GM18951 (cell line): Measurements from ENCODE around the gene SLC18B1.

Experiments
- POLR2A ChIP-seq: IDR thresholded peaks from 4 replicates; pipeline ENCODE4 v1.6.1; 2011; ENCODE audit warnings: mild to moderate bottlenecking; ENCODE audit not compliant: insufficient read length, insufficient read depth; ENCODE audit errors: extremely low read depth
- in situ Hi-C: fragments of 300-500 bp; cut with MboI; formaldehyde crosslinking; loops from one replicate; pipeline ENCODE4 v1.12.0; 2022; ENCODE audit warnings: low sequenced_read_pairs, mixed read lengths, inconsistent platforms; ENCODE audit not compliant: unreplicated experiment

SLC18B1 gene

DNA sequence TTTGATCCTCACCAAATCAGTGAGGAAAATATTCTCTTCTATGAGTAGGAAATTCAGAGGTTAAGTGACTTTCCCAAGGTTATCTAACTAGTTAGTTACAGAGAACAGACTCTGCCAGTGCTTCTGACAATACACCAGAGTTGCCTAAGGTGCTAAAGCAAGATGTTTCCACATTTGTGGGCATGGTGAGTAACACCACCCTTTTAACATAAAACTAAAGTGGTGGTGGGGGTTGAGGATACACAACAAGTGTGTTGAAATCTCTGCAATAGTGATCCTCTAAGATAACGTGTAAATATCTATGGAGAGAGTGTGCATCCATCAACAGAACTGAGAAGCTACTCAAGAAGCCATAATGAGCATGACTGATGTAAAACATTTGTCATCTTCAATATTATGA is 52.4 kb downstream of the SLC18B1 start:
- TF ChIP-seq POLR2A = no peak
- in situ Hi-C loops = no loop called here

DNA sequence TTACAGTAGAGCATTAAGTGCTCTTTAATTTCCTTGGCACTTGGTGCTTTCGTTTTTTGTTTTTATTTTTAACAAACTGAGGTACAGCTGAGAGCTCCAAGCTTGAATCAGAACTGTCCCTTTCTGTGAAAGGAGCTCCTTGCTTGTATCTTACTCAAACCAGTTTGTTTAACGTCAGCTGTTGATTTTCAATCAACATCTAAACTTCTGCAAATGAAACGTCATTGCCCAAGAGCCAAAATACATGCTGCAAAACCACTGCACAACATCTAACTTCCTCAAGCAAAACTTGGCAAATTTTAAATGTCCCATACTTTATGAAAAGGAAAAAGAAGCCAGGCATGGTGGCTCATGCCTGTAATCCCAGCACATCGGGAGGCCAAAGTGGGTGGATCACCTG is 55.9 kb downstream of the SLC18B1 start:
- no peak for TF ChIP-seq POLR2A
- in situ Hi-C loops = no loop called here

DNA sequence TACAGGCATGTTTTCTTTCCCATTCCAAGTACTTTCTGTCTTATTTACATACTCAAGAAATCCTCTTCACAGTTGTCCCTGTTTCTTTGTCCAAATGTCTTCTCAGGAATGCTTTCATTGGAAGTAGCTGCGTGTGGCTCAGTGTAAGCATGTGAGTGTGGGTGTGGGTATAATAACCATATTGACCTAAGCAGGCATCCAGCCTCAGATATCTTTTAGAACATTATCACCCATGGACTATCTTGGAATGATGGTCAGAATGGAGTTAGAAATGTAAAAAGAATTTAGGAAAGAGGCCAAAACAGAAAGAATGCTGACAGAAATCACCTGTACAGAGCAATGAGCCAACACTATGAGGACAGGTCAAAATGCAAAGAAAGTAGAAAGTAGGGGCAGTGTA is 57.2 kb downstream of the SLC18B1 start:
- no peak for TF ChIP-seq POLR2A
- in situ Hi-C loops = no loop called here

DNA sequence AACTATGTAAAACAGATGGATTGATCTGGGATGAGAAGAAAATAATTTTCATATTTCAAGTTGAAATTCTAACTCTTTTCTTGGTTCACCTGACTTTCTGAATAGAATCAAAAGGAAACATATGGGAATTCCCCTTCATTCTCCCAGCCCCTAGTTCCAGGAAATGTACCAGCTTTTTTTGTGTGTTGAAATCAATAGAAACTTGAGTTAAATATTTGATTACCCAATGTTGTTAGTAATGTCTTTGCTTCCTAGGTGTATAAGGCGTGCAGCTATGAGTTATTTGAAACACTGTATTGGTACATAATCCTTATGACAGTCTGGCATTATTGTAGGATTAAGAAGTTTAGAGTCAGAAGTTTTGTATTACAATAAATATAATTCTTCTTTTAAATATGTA is 62.2 kb downstream of the SLC18B1 start:
- in situ Hi-C loops = no loop called here
- TF ChIP-seq POLR2A = no peak

DNA sequence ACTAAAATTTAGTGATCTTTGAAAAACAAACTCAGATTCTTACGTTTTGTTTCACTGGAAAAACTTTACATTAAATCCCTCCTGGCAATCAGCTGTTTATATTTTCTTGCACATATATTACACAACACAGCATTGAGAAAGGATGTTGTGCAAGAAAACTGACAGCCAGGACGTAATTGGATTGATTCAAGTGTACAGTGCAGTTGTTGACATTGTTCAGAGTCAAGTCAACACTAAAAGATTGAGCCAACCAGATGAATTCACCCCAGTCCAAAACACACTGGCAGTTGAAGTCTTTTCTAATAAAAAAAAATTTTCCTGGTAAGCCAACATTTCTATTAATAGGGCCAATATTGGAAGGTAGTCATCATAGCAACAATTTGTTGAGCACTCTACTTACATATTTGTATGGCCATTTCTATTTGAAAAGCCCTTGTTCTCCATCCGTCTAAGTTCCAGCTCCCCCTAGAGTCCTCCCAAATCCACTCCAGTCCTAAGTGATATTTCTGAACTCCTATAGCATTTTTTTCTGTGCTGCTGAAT is 63.7 kb downstream of the SLC18B1 start:
- TF ChIP-seq POLR2A = no peak
- in situ Hi-C loops = no loop called here

DNA sequence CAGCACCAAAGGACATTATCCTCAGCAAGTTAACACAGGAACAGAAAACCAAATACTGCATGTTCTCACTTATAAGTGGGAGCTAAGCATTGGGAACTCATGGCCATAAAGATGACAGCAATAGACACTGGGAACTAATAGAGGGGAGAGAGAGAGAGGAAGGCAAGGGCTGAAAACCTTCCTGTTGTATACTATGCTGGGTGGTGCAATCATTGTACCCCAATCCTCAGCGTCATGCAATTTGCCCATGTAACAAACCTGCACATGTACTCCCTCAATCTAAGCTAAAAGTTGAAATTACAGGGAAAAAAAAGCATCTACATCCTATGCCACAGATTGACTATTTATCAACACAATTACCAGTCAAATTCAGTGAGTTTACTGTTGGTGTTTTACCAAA is 64.6 kb downstream of the SLC18B1 start:
- TF ChIP-seq POLR2A = no peak
- in situ Hi-C loops = no loop called here

DNA sequence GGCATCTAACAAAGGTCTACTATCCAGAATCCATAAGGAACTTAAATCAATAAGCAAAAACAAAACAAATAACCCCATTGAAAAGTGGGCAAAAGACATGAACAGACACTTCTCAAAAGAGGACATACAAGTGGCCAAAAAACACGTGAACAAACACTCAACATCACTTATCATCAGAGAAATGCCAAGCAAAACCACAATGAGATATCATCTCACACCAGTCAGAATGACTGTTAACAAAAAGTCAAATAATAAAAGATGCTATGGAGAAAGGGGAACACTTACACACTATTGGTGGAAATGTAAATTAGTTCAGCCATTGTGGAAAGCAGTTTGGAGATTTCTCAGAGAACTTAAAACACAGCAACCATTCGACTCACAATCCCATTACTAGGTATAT is 65.2 kb downstream of the SLC18B1 start:
- TF ChIP-seq POLR2A = no peak
- in situ Hi-C loops = no loop called here

DNA sequence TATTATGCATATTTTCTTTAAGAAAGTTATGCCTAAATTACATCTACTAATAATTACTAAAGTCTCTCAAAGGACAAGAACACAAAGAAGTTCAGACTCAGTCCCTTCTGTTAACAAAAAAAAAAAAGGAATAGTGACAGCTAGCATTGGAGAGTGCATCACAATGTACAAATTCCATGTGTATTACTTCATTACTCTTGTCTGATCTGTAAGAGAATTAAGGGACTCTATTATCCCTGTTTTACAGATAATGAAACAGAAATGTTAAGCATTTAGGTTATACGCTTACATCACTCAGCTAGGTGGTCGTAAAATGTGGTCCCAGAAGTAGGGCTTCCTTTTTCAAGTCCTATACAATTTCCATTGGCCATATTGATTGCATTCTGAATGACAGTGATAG is 67.4 kb downstream of the SLC18B1 start:
- in situ Hi-C loops = no loop called here
- no peak for TF ChIP-seq POLR2A

DNA sequence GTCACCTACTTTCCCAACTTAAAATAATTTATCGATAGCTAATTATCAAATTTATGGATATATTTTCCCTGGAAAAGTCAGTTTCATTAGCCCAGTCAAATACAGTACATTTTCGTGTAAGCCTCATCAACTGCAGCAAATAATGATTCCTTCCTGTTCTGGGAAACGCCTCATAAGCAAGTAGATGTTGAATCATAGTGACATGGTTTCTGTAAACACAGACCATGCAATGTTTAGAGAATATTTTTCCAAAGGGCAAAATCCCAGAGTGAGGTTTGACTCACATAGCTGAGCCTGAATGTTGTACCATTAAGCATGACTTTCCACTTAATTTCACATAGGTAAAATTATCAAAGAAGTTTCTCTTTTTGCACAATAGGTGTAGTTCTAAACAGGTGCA is 67.9 kb downstream of the SLC18B1 start:
- in situ Hi-C loops = no loop called here
- no peak for TF ChIP-seq POLR2A

DNA sequence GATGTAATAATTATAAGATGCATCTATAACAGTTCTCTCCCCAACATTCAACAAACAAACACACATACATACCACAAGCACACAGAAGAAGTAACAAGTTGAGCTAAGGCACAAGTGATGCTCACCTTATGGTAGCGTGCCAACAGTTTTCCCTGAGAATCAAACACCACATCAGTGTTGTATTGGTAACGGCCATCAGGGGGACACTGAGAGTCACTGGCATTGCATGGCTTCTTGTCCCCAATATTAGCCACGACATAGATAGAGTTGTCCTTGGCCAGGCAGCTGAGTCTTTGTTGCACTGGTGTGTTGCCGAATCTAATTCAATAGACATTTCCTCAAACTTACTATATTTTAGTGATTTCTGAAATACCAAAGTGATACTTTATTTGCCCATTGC is 69.8 kb downstream of the SLC18B1 start:
- in situ Hi-C loops = no loop called here
- no peak for TF ChIP-seq POLR2A

DNA sequence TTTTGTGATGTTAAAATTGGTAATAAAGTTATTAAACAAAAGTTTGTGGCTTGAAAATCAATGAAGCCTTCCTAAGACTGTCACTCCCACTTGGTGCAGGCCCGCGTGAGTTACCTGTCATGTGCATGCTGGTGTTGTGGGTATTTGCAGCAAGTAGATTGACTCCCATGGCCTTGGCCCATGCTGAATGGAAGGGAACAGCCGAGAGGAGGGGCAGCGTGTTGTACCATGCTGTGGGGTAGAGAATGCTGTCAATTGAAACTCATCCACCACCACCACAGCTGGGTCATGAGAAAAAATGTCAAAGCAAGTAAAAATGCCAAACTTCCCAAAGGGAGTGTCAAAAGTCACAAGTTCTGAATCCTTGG is 71.8 kb downstream of the SLC18B1 start:
- no peak for TF ChIP-seq POLR2A
- in situ Hi-C loops = no loop called here

DNA sequence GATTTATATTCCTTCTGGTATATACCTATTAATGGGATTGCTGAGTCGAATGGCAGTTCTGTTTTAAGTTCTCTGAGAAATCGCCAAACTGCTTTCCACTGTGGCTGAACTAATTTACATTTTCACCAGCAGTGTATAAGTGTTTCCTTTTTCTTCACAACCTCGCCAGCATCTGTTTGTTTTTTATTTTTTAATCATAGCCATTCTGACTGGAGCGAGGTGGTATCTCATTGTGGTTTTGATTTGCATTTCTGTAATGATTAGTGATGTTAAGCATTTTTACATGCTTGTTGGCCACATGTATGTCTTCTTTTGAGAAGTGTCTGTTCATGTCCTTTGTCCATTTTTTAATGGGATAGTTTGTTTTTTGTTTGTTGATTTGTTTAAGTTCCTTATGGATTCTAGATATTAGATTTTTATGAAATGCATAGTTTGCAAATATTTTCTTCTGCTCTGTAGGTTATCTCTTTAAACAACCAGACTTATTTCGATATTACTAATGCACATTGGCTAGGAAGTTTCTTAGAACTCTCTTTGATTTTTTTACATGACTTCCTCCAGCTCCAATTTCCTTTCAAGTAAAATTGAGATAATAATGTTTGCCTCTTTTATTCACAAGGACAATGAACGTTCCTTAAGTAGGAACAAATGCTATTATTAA is 72.4 kb downstream of the SLC18B1 start:
- in situ Hi-C loops = no loop called here
- no peak for TF ChIP-seq POLR2A

DNA sequence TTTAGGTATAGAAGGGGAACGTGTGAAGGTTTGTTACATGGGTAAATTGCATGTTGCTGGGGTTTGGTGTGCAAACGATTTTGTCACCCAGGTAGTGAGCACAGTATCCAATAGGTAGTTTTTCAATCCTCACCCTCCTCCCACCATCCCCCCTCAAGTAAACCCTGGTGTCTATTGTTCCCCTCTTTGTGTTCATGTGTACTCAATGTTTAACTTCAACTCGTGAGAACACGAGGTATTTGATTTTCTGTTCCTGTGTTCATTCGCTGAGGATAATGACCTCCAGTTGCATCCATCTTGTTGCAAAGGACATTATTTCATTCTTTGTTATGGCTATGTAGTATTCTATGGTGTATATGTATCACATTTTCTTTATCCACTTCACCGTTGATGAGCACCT is 73.0 kb downstream of the SLC18B1 start:
- in situ Hi-C loops = no loop called here
- TF ChIP-seq POLR2A = no peak

DNA sequence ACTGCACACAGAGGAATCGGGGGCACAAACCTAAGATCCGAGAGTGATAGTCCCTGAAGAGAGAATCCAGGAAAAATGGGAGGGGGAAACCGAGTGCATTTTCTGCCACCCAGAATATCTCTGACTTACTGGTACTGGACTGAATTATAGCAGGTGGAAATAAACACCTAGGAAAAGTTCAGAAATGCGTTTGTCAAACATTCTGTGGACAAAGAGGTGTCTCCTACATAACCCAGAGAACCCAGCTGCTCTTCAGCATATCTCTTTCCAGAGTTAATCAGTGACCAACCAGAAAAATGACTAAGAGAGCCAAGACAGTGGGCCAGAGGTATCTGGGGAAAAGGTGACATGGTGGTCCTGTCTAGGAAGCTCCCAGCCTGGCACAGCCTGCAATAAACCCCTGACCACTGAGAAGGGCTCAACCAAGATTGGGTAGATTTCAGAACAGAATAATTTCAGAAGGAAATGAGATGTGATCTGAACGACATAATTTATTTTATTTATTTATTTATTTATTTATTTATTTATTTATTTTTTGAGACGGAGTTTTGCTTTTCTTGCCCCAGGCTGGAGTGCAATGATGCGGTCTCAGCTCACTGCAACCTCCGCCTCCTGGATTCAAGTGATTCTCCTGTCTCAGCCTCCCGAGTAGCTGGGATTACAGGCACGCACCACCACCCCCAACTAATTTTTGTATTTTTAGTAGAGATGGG is 78.5 kb downstream of the SLC18B1 start:
- in situ Hi-C loops = no loop called here
- TF ChIP-seq POLR2A = no peak
